ENCODE measurements around the gene OR5D16.

The OR5D16 gene

DNA sequence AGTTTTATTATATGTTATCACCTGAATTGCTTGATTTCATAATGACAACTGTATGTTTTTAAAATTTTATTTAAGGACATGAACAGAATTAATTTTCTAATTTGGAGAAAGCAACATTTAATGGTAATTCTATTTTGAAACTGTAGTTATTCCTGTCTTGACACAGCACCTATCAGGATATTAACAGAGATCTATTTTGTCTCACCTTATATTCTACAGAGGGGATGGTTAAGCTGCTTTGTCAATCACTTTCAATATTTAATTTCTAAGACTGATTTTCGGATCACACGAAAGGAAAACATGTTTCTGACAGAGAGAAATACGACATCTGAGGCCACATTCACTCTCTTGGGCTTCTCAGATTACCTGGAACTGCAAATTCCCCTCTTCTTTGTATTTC, at the start of gene OR5D16:
Gene OR5D16, plus strand, starts transcription at position 301 of the 400 bp plus-strand sequence. Its CDS starts 0 bp downstream, at position 301.
- H3K9me3 ChIP-seq (ENCODE audit: severe bottlenecking) = no peaks in the 10 kb centered on the region
- TF ChIP-seq CTCF (IDR thresholded peaks at IDR 0.05; ENCODE audit: low read depth, low read length) = no peak
- H3K27ac ChIP-seq = no peak within 1 kb of the TSS
- no peaks in the 10 kb centered on the region for H3K36me3 ChIP-seq
- DNase-seq = no peak
- no peak within 1 kb of the TSS for H3K4me3 ChIP-seq (ENCODE audit: low read depth, low read length)
- peaks cover 12% of the 10 kb centered on the region for H3K27me3 ChIP-seq (ENCODE audit: insufficient read depth, low read depth, severe bottlenecking)

- Histone ChIP-seq H3K27ac (no peak overlapping the region), H3K36me3 (no peaks in the 10 kb centered on the region), H3K4me3 (ENCODE audit: low read depth, low read length) (no peak overlapping the region), H3K9me3 (ENCODE audit: severe bottlenecking) (no peaks in the 10 kb centered on the region), H3K27me3 (ENCODE audit: insufficient read depth, low read depth, severe bottlenecking) (peaks cover 6% of the 10 kb centered on the region)
- DNase-seq = no peak
- no peak for TF ChIP-seq CTCF (IDR thresholded peaks at IDR 0.05; ENCODE audit: low read depth, low read length)
Measured at GRCh38 chr11:55791606-55792005, 46.9 kb upstream of the OR5D16 start.

GRCh38 chr11:55793321-55793720, 45.2 kb upstream of the OR5D16 start:
- Histone ChIP-seq H3K4me3 (ENCODE audit: low read depth, low read length) (no peak overlapping the region), H3K27ac (no peak overlapping the region), H3K9me3 (ENCODE audit: severe bottlenecking) (no peaks in the 10 kb centered on the region), H3K36me3 (no peaks in the 10 kb centered on the region), H3K27me3 (ENCODE audit: insufficient read depth, low read depth, severe bottlenecking) (peaks cover 3% of the 10 kb centered on the region)
- TF ChIP-seq CTCF (IDR thresholded peaks at IDR 0.05; ENCODE audit: low read depth, low read length) = no peak
- DNase-seq = no peak

DNA sequence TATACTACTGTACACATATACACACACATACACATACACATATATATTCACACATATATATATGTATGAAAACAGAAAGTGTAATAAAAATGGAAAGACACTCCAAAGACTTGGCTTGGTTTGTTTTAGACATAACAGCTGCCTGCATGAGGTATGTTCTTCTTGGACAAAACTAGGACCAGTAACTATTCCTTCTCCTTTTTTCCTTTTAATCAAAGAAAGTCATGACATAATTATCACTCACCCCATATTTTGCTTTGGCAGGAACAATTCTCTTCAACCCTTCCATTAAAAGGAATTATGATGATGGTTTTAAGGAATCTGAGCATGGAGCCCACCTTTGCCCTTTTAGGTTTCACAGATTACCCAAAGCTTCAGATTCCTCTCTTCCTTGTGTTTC, 43.3 kb upstream of the OR5D16 start, which contains the start of gene OR5D14:
Gene OR5D14, plus strand, starts transcription at position 301 of the 400 bp plus-strand sequence. Its CDS starts 0 bp downstream, at position 301.
- no peaks in the 10 kb centered on the region for H3K9me3 ChIP-seq (ENCODE audit: severe bottlenecking)
- DNase-seq = no peak
- H3K4me3 ChIP-seq (ENCODE audit: low read depth, low read length) = no peak within 1 kb of the TSS
- TF ChIP-seq CTCF (IDR thresholded peaks at IDR 0.05; ENCODE audit: low read depth, low read length) = no peak
- no peak within 1 kb of the TSS for H3K27ac ChIP-seq
- H3K36me3 ChIP-seq = no peaks in the 10 kb centered on the region
- H3K27me3 ChIP-seq (ENCODE audit: insufficient read depth, low read depth, severe bottlenecking) = peaks cover 3% of the 10 kb centered on the region

DNA sequence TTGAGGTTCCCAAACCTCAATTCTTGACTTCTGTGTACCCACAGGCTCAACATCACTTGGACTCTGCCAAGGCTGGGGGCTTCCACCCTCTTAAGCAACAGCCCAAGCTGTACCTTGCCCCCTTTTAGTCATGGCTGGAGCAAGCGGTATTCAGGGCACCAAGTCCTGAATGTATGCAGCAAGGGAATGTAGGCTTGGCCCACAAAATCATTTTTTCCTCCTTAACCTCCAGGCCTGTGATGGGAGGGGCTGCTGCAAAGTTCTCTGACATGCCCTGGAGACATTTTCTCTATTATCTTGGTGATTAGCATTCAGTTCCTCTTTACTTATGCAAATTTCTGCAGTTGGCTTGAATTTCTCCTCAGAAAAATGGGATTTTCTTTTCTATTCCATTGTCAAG, 32.3 kb upstream of the OR5D16 start:
- TF ChIP-seq CTCF (IDR thresholded peaks at IDR 0.05; ENCODE audit: low read depth, low read length) = no peak
- Histone ChIP-seq H3K27me3 (ENCODE audit: insufficient read depth, low read depth, severe bottlenecking) (no peaks in the 10 kb centered on the region), H3K9me3 (ENCODE audit: severe bottlenecking) (no peaks in the 10 kb centered on the region), H3K27ac (no peak overlapping the region), H3K4me3 (ENCODE audit: low read depth, low read length) (no peak overlapping the region), H3K36me3 (no peaks in the 10 kb centered on the region)
- DNase-seq = no peak

GRCh38 chr11:55811067-55811466, 27.5 kb upstream of the OR5D16 start, which contains the start of gene OR5L1:
Gene OR5L1, plus strand, starts transcription at chr11:55811367. Its CDS starts 100 bp downstream, at chr11:55811467.
- no peak for DNase-seq
- H3K4me3 ChIP-seq (ENCODE audit: low read depth, low read length) = no peak within 1 kb of the TSS
- TF ChIP-seq CTCF (IDR thresholded peaks at IDR 0.05; ENCODE audit: low read depth, low read length) = no peak
- H3K9me3 ChIP-seq (ENCODE audit: severe bottlenecking) = no peaks in the 10 kb centered on the region
- no peaks in the 10 kb centered on the region for H3K36me3 ChIP-seq
- H3K27ac ChIP-seq = no peak within 1 kb of the TSS
- peaks cover 4% of the 10 kb centered on the region for H3K27me3 ChIP-seq (ENCODE audit: insufficient read depth, low read depth, severe bottlenecking)
